Left renal pelvis (tissue), 4 donors: ENCODE results near the gene TEX22. TPM values are rescaled to one million over a fixed set of nuclear protein-coding genes. Genes with fewer than 3 reads are reported as not detected.
"Not testable (repeated sequence)": the region's sequence is repeated elsewhere in the genome, so short reads cannot be mapped to it uniquely, and the experiment has no call there.

Experiments
- DNase-seq, 4 donors: peaks; one replicate each; pipeline ENCODE4 v3.0.0-alpha.2; 2013; ENCODE audit warnings: low read depth in 4 of 4, low spot score in 3 of 4
- polyA plus RNA-seq, 4 donors: library from polyadenylated mRNA; unstranded; fragments of 120-200 nt; gene quantifications; one replicate each; pipeline ENCODE4 v1.2.1, GENCODE V29; 2013; ENCODE audit not compliant: insufficient read length in 4 of 4

Gene TEX22, protein sequence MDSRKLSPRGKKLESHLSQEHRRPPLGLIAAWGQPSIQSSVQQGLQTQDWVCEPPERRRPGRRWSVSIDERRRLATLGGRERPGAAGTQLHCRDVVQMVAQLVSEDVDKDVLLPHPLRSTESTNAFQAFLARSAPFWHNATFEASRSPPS
- 1 to 10 TPM; 1.1 to 2.8 (median 2.0) TPM for polyA plus RNA-seq

DNA sequence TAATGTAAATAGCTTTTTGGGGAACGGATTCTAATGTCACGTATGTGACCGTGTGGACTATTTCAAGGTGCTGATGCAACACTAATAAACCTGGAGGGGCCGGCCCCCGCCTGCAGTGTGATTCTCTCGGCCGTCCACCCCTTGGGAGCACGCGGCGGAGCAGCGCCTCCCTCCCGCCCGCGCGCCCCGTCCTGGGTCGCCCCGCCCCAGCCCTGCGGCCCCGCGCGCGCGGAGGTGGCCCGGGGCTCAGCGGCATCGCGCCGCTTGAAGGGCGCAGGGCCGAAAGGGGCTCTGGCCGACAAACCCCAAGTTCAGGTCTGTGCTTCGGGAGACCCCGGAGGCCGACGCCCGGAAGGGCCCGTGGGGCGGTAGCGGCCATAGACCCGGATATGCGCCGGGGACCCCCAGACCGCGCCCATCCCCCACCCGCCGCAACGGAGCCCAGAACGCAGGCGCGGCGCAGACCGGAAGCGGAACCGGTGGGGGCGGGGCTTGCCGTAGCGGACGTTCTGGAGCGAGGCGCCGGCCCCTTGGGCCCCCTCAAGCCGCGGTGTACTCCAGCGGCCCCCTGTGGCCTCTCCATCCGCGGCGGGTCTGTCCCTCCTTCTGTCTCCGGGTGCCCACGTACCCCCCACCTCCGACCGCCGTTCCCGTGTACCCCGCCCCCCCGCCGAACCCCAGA is at the start of gene TEX22:
Gene TEX22 (plus strand): TSS at position 495 of the 682 bp plus-strand sequence. CDS start 803 bp downstream, outside the sequence.
- peak; percentile 70 to 78 (median 76) for DNase-seq

DNA sequence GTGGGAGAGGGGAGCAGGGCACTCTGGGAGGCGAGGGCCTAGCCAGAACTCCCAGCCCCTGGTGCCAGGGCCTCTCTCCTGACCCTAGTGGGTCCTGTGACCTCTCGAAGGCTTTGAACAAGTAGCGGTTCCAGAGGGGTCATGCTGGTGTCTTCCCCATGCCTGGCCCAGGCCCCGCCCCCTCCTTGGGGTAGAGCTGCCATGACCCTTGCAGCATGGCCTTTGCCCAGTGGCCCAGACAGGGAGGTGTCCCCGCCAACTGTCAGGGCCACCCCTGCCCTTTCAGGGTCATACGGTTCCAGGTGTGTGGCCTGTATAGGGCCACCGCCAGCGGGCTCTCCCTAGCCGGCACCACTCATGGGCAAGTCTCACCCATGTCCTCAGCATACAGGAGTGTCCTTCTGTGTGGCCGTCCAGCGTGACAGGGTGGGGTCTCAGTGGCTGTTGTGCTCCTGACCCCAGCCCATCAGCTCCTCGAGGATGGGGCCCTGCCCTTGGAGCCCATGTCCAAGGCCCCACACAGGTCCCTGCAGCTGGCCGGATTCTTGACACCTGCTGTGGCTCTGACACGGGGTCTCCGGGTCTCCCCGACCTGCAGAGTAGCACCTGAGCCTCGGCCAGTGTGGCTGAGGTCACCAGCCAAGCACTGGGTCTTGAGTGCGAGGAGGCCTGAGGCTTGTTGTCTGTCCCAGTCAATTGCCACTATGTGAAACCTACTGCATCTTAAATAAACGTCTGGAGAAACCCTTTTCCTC is 49.2 kb upstream of the TEX22 start:
- DNase-seq = no peak

DNA sequence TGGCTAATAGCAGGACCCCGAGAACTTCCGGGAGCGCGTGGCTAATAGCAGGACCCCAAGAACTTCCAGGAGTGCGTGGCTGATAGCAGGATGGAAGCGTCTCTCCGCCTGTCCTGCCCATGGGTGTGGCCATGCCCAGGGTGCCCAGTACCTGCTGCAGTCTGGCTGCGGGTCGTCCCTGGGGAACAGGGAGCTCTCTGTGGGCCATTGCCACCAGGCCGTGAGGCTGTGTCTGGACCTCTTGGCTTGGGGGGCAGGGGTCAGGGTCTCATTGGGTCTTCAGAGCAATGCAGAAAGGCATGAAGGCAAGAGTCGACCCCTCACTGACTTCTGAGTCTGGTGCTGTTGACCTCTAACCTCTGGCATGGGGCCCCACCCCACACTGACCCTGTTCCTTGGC is 48.3 kb upstream of the TEX22 start:
- no peak for DNase-seq

DNA sequence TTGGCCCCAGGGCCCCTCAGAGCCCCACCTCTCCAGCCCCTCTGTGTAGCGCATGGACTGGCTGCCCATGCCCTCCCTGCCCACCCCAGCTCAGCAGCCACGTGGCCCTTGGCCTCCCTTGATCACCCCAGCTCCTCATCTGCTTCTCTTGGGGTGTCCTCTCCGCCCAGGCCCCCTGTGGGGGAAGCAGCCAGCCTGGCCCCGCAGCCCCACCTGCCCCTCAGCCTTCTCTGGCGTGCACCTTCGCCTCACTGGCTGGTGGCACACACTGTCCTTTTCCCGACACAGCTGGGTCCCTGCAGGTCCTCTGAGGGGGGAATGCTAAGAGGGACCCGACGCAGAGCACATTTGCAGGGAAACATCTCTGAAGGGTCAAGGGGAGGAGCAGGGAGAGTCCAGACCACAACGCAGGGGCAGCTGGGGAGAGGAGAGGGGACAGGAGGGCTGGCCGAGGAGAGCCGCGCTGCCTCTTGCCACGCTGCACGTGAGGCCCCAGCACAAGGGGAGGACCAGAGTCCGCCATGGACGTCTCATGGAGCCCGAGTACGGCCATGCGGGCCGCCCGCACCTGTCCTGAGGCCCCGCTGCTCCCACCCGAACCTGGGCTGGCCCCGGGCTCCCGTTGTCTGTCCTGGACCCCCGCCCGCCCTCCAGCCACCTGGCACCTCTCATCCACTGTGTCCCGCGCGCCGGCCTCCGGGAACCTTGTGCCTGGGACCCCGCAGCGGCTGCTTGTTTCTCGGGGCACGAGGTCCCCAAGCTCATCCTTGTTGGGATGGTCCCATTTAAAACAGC is 47.7 kb upstream of the TEX22 start:
- DNase-seq = no peak

DNA sequence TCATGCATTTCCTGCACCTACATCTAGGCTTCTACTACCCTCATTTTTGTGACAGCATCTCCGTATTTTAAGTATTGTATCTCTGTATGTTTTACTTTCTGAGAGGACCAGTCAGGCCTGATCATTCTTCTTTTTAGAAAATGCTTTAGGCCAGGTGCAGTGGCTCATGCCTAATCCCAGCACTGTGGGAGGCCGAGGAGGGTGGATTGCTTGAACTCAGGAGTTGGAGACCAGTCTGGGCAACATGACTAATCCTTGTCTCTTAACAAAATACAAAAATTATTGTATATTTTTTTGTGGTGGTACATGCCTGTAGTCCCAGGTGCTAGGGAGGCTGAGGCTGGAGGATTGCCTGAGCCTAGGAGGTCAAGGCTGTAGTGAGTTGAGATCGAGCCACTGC is 46.9 kb upstream of the TEX22 start:
- no peak for DNase-seq

DNA sequence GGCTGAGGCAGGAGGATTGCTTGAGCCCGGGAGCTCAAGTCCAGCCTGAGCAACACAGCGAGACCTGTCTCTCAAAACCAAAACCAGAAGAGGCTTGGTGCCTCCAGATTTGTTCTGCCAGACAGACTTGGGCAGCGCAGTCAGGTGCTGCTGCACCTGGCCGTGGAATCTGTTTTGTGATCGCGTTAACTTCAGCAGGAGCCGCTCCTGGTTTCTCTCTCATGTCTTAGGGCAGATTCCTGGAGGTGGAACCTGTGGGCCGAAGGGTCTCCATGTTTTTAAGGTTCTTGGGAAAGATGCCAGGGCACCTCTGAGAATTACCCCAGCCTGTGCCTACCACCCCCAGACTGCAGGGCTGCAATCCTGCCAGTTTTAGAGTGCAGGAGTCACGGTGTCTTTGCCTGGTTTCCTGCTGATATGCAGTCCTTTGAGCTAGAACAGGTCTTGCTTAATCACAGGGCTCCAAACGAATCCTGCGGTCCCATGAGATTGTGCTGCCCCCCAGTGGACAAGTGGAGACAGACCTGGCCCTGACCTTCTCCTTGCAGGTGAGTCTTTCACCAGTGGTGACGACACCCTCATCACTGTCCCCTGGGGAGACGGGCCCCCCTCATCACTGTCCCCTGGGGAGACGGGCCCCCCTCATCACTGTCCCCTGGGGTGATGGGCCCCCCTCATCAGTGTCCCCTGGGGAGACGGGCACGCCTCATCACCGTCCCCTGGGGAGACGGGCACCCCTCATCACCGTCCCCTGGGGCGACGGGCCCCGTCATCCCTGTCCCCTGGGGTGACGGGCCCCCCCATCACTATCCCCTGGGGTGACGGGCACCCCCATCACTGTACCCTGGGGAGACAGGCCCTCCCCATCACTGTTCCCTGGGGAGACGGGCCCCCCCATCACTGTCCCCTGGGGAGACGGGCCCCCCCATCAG is 46.2 kb upstream of the TEX22 start:
- peak; percentile 59 to 80 (median 72) for DNase-seq

DNA sequence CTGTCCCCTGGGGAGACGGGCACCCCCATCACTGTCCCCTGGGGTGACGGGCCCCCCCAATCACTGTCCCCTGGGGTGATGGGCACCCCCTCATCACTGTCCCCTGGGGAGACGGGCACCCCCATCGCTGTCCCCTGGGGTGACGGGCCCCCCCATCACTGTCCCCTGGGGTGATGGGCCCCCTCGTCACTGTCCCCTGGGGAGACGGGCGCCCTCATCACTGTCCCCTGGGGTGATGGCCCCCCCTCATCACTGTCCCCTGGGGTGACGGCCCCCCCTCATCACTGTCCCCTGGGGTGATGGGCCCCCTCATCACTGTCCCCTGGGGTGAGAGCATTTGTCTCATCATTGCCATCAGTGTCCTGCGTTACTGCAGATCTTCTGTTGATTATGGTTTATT is 45.2 kb upstream of the TEX22 start:
- no peak for DNase-seq

DNA sequence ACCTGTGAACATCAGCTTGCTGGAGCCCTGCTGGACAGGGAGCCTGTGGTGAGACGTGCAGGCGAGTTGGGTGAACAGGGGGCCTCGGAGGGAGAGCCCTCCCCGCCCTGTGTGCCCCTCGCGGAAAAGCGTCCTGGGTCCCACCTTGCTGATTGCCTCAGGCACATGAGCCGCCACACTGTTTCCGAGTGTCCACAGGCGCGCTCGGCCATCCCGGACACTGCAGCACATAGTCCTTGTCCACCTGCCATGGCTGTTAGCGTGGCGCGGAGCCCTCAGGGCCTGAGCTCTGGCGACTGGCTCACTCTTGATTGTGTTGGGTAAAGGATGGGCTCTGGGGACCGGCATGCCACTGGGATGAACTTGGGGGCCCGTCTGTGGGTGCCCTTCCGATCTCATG is 43.8 kb upstream of the TEX22 start:
- no peak for DNase-seq

DNA sequence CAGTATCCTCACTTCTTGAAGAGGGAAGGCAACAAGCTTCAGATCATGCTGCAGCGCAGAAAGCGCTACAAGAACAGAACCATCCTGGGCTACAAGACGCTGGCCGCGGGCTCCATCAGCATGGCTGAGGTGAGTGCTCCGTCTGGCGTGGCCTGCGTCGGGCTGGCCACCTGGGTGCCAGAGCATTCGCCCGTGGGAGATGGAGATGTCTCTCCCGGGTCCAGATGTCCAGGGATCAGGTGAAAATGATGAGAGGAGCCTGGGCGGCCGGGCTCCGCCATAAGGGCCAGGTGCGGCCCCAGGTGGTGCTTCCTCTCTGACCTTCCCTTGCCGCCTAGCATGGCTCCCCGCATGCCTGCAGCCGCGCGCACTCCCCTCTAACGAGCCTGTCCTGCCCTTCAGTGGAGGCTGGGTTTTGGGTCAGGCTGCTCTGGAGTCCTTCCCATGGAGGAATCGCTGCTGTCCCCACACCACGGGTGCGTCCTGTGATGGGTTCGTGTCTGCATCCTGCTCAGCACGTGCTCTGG is 43.2 kb upstream of the TEX22 start:
- DNase-seq = no peak

DNA sequence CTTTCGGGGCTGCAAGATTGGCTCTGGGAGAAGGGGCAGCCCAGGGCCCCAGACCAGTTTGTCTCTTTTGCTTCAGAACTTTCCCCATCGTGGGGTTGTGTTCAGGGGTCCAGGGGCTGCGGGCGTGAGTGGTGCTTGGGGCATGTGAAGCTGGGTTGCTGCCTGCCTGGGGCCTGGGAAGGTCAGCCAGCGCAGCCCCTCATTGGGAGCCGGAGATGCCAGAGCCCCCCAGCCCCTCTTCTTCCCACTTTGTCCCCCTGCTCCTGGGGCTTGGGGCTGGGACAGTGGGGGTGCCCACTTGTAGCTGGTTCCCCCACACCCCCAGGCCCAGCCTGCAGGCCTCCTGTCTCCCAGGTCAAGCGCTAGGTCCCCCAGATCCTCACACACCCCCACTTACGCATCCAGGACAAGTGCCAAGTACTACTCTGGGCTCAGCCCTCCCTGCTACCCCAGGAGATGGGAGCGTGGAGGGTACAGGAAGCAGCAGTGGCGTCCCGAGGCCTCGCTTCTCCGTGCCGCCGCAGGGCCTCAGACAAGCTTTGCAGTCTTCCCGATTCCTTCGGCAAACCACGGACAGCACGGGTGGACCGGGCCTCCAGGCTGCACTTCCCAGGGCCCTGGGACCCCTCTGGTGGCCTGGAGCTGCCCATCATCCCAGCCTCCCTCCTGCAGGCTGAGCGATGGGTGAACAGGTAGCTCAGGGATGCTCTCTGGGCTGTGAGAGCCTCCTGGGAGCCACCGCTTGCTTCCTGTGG is 42.3 kb upstream of the TEX22 start:
- no peak for DNase-seq

DNA sequence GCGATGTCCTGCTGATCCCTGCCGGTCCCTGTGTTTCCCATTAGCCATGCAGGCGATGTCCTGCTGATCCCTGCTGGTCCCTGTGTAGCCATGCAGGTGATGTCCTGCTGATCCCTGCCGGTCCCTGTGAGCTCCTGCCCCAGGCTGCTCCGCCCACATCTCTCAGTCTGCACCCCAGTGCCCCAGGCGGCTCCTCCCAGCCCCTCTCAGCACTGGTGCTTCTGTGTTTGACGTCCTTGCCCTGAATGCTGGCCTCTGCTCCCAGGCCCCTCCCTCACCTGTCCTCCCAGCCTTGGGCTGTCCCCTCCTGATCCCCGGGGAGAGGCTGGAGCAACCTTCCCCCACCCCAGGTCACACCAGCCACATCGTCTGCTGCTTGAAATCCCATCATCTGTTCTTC is 41.4 kb upstream of the TEX22 start:
- no peak for DNase-seq

DNA sequence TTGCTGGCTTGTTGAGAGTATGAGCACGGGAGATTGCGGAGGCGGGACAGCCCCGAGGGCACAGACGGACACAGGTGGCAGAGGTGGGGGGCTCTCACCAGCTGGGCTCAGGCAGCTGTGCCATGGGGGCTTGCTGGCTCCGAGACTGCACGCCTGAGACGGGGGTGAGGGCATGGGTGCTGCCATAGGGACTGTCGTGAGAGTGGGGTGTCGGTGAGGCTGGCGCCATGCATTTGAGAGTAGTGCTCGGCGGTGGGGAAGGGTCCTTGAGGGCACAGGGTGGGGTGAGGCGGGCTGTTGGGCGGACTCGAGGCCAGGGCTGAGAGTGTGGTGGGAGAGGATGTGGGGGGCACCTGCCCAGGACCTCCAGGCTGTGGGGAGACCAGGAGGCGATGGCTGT is 40.7 kb upstream of the TEX22 start:
- DNase-seq = no peak

DNA sequence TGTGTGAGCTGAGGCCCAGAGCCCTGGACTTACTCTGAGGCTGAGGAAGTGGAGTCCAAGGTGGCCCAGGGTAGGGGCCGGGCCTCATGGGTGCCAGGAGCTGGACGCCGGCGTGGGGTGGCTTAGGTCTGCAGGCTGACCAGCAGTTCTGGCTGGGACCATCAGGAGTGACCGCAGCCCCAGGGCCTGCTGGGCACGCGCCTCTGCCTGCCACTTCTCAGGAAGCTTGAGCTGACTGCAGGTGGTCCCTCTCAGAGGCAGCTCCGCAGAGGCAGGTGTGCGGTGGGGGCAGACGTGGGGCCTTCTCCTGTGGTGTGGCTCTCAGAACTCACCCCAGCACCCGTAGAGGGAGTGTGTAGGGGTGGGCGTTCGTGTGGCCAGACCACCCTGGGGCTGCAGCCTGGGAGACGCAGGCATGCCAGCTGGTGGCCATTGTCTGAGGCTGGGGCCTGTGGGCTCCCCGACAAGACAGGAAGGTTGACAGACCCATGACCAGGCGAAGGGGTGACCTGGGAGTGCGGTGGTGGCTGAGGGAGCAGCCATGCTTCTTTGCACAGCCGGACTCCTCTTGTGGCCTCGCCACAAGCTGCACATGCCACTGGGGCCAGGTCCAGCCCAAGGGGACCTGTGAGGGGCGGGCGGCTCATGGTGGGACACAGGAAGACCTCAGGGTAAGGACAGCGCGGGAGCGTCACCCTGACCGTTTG is 40.0 kb upstream of the TEX22 start:
- DNase-seq = no peak

DNA sequence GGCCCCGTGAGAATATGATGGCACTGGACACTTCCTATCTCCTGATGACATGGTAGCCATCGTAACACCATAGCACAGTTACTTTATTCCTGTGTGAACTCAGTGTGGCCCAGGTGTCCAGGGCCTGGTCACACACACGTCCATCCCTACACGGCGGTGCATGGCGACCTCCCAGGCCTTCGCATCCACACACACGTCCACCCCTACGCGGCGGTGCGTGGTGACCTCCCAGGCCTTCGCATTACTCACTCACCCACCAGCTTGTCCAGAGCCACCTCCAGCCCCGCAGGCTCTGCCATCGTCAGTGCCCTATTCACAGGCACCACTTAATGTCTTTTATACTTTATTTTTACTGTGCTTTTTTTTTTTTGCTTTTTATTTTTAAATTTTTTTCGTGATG is 39.4 kb upstream of the TEX22 start:
- DNase-seq = no peak

DNA sequence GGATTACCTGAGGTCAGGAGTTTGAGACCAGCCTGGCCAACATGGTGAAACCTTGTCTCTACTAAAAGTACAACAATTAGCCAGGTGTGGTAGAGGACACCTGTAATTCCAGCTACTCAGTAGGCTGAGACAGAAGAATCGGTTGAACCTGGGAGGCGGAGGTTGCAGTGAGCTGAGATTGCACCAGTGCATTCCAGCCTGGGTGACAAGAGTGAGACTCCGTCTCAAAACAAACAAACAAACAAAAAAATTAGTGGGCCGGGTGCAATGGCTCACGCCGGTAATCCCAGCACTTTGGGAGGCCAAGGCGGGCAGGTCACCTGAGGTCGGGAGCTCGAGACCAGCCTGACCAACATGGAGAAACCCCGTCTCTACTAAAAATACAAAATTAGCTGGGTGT is 36.9 kb upstream of the TEX22 start:
- not testable (repeated sequence) for DNase-seq

DNA sequence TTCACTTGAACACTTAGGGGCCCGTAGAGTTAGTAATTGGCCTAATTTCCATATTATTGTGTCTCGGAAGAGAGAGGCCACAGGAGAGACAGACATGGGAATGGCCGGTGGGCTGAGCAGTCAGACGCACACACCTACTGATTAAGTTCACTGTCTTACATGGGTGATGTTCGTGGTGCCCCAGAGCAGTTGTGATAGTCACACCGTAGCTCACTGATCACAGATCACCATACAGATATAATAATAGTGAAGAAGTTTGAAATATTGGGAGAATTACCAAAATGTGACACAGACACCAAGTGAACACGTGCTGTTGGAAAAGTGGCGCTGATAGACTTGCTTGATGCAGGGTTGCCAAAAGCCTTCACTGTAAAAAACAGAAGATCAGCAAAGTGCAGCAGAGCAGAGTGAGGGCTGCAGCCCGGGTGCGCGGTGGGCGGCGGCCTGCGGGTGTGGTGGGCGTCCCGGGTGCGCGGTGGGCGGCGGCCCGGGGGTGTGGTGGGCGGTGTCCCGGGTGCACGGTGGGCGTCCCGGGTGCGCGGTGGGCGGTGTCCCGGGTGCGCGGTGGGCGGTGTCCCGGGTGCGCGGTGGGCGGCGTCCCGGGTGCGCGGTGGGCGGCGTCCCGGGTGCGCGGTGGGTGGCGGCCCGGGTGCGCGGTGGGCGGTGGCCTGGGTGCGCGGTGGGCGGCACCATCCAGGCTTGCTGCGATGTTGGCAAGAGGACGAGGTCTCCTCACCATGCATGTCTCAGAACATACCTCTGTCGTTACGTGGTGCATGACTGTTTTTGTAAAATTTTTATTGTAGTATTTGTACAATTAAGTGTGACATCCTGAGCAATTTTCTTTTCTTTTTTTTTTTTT is 34.3 kb upstream of the TEX22 start:
- no peak for DNase-seq

DNA sequence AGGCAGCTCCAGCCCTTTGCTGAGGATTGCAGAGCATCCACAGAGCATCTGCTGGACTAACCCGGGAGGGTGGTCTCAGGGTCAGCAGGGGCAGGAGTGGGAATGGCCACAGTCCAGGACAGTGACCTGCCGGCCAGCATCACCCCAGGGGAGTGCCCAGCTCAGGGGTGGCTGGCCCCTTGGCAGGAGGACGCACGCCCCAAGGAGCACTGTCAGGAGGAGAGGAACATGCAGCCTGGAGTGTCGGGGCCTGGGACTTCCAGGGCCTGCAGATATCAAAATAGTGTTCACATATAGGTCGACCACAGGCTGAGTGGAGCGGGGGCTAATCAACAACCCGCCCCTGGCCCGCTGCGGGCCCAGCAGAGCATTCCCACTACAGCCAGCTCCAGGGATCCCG is 33.2 kb upstream of the TEX22 start:
- DNase-seq = no peak

DNA sequence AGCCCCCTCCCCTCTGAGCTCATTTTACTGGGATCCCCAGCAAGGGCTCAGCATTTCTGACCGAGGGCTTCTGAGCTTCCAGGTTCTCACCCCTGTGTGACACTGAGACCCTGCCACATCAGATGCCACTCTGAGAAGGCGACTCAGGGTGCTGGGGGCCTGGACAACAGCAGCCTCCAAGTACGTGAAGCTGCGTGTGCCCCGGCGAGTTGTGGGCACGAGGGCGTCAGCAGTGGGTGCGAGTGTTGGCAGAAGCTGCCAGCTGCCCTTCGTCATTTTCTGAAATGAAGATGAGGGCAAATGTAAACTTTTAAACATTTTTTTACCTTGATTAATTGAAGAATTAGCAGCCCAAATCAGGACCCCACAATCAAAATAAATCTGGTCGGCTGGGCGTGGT is 32.7 kb upstream of the TEX22 start:
- no peak for DNase-seq
